Neutrophil (primary cell): Measurements from ENCODE around the gene LRRC73.
"Not testable (repeated sequence)": the region's sequence is repeated elsewhere in the genome, so short reads cannot be mapped to it uniquely, and the experiment has no call there.

ENCODE experiments used
- H3K27ac ChIP-seq: fragments of 200-600 bp; sonication (generic); 2 replicates; pipeline ENCODE4 v1.5.1; 2016; ENCODE audit warnings: mild to moderate bottlenecking, moderate library complexity
- H3K27me3 ChIP-seq: fragments of 200-600 bp; sonication (generic); 2 replicates; pipeline ENCODE4 v1.6.0; 2016; ENCODE audit warnings: mild to moderate bottlenecking
- H3K36me3 ChIP-seq: fragments of 200-600 bp; sonication (generic); 2 replicates; pipeline ENCODE4 v1.5.1; 2017
- H3K4me1 ChIP-seq, 2 experiments: fragments of 200-600 bp in 1 of 2; sonication (generic) in 1 of 2; 1 replicate in 1 of 2; 2 replicates in 1 of 2; pipeline versions ENCODE4 v1.5.1 to v1.6.1; 2013 to 2016; ENCODE audit warnings: low read depth in 1 of 2, low read length in 1 of 2, mild to moderate bottlenecking in 1 of 2, moderate library complexity in 1 of 2; ENCODE audit not compliant: control insufficient read depth in 1 of 2, insufficient read depth in 1 of 2
- H3K4me3 ChIP-seq, 2 experiments: fragments of 200-600 bp in 1 of 2; sonication (generic) in 1 of 2; 1 replicate in 1 of 2; 2 replicates in 1 of 2; pipeline ENCODE4 v1.5.1; 2013 to 2016; ENCODE audit warnings: low read depth in 1 of 2, low read length in 1 of 2, mild to moderate bottlenecking in 1 of 2, moderate library complexity in 1 of 2
- H3K9me3 ChIP-seq: fragments of 200-600 bp; sonication (generic); 2 replicates; pipeline ENCODE4 v1.5.1; 2016
- CTCF ChIP-seq: fragments of 200-600 bp; sonication (generic); IDR thresholded peaks from 2 replicates; pipeline ENCODE4 v1.5.1; 2016; ENCODE audit warnings: antibody characterized with exemption

LRRC73 gene

GRCh38 chr6:43504756-43505593 is 5.2 kb downstream of the LRRC73 start:
- no peak for TF ChIP-seq CTCF
- Histone ChIP-seq H3K4me1 (peaks cover 7 to 15% of the 10 kb centered on the region in 2 experiments), H3K27ac (no peak overlapping the region), H3K4me3 (no peak overlapping the region), H3K27me3 (peaks cover 33% of the 10 kb centered on the region), H3K9me3 (no peaks in the 10 kb centered on the region), H3K36me3 (peaks cover 58% of the 10 kb centered on the region)

GRCh38 chr6:43503443-43503842 is 6.7 kb downstream of the LRRC73 start:
- Histone ChIP-seq H3K4me1 (peaks cover 0 to 5% of the 10 kb centered on the region in 2 experiments), H3K36me3 (peaks cover 73% of the 10 kb centered on the region), H3K27ac (no peak overlapping the region), H3K27me3 (peaks cover 17% of the 10 kb centered on the region), H3K4me3 (no peak overlapping the region), H3K9me3 (no peaks in the 10 kb centered on the region)
- TF ChIP-seq CTCF = no peak

DNA sequence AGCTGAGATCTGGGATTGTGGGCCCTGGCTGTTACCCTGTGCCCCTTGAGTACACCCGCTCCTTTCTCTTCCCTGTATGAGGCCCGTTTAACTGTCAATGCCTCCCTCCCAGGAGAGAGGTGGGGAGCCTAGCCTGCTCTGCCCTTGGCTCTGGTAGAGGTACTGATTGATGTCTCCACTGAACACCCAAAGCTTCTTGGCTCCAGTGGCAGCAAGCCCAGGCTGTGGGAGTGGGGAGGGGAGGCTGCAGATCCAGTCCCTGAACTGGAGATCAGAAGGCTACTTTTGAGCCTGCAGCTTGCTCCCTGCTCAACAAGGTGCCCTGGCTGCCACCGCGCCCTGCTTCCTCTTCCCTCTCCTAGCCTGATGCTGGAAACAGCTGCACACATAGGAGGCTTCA is 7.5 kb downstream of the LRRC73 start:
- H3K9me3 ChIP-seq = no peaks in the 10 kb centered on the region
- peaks cover 81% of the 10 kb centered on the region for H3K36me3 ChIP-seq
- H3K4me1 ChIP-seq = peaks cover 0 to 5% of the 10 kb centered on the region in 2 experiments
- H3K27me3 ChIP-seq = peaks cover 10% of the 10 kb centered on the region
- no peak for TF ChIP-seq CTCF
- no peak overlapping the region for H3K27ac ChIP-seq
- no peak overlapping the region for H3K4me3 ChIP-seq

DNA sequence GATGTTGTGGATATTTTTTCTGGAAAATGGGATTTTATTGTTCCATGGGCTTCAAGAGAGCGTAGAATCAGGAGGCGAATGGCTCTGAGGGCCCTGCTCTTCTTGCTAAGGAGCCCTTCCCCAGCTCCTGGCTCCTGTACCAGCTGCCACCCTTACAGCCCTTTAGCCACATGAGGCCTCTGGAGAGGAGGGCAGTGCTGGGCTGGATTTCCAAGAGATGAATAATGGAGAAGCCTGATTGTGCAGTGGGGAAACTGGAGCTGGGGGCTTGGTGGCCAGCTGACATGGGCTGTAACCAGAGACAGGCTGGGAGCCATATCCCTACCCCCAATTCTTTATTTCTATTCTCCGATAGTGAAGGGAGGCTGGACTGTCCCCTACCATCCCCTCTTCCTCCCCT is 9.2 kb downstream of the LRRC73 start:
- no peak for TF ChIP-seq CTCF
- Histone ChIP-seq H3K27me3 (no peaks in the 10 kb centered on the region), H3K4me1 (no peaks in the 10 kb centered on the region), H3K27ac (no peak overlapping the region), H3K4me3 (no peak overlapping the region), H3K36me3 (peaks cover 92% of the 10 kb centered on the region), H3K9me3 (no peaks in the 10 kb centered on the region)

DNA sequence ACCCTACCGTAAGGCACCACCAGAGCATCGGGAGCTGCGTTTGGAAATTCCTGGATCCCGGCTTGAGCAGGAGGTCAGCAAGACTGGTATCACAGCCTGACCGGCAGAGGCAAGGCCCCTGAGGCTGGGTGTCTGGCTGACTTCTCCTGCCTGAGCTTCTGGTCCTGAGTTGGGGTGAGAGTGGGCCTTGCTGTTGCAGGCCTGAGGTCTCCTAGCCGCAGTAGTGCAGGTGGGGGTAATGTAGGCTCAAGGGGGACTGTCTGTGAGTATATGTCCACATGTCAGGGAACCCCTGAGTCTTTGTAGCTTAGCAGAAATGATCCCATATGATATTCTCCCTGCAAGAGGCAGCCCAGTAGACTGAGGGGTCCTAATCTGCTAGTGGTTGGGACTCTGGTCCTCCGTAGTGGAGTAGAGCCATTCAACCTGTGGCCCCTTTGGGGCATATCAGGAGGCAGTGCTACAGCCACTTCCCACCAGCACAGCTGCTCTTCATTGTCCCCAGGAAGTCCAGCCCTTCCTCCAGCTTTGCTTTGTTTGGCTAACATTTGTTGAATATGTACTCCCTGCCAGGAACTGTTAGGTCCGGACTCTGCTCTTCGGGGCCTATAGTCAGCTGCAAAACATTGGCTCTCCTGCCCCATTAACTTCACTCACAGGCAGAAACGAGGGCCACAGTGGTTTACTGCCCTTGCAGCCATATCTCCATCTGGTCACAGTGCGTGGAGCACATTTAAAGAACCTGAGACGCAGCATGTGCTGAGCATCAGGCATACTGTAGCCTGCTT is 10.9 kb downstream of the LRRC73 start:
- H3K9me3 ChIP-seq = no peaks in the 10 kb centered on the region
- no peaks in the 10 kb centered on the region for H3K27me3 ChIP-seq
- H3K27ac ChIP-seq = no peak overlapping the region
- no peak overlapping the region for H3K4me3 ChIP-seq
- H3K36me3 ChIP-seq = peaks cover 76% of the 10 kb centered on the region
- peaks cover 8 to 10% of the 10 kb centered on the region in 2 experiments for H3K4me1 ChIP-seq
- no peak for TF ChIP-seq CTCF

DNA sequence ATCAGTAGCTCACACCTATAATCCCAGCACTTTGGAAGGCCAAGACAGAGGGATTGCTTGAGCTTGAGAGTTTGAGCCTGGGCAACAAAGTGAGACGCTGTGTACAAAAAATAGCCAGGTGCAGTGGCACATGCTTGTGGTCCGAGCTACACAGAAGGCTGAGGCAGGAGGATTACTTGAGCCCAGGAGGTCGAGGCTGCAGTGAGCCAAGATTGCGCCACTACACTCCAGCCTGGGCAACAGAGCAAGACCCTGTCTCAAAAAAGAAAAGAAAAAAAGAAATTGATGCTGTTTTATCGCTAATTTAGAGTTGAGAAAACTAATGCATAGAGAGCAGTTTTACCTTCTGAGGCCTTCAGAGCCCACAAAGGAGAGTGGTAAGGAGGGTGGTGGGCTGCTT is 11.9 kb downstream of the LRRC73 start:
- H3K27ac ChIP-seq, H3K27me3 ChIP-seq: not testable (repeated sequence)
- peaks cover 74% of the 10 kb centered on the region for H3K36me3 ChIP-seq

More for the DNA sequence above, 11.9 kb downstream of the LRRC73 start:
- H3K9me3 ChIP-seq, H3K4me1 ChIP-seq, H3K4me3 ChIP-seq: not testable (repeated sequence)
